GM23338 (cell line): ENCODE measurements around the gene MTX3. TPM values are rescaled to one million over a fixed set of nuclear protein-coding genes. Genes with fewer than 3 reads are reported as not detected.

Source experiments
- ATAC-seq: fragments of 200-7000 bp; cut with Tn5 transposase; 3 replicates; pipeline ENCODE4 v1.9.1; 2020
- DNase-seq: peaks from one replicate; pipeline ENCODE4 v3.0.0-alpha.2; 2015; ENCODE audit warnings: low spot score
- H2AFZ ChIP-seq: fragments of 200-600 bp; sonication (generic); 2 replicates; pipeline ENCODE4 v1.8.0; 2016; ENCODE audit warnings: antibody characterized with exemption, mild to moderate bottlenecking, moderate library complexity
- H3F3A ChIP-seq: fragments of 200-600 bp; sonication (generic); replicated peaks from 2 replicates; pipeline ENCODE4 v1.8.0; 2017; ENCODE audit warnings: antibody characterized with exemption, mixed run types, low read depth
- H3K27ac ChIP-seq: fragments of 200-600 bp; sonication (generic); 2 replicates; pipeline ENCODE4 v1.6.1; 2016; ENCODE audit warnings: low read depth
- H3K27me3 ChIP-seq: fragments of 200-600 bp; sonication (generic); 2 replicates; pipeline ENCODE4 v1.8.0; 2016; ENCODE audit warnings: mild to moderate bottlenecking, mixed run types, moderate library complexity; ENCODE audit not compliant: insufficient read depth
- H3K36me3 ChIP-seq: fragments of 200-600 bp; sonication (generic); 2 replicates; pipeline ENCODE4 v1.8.0; 2016; ENCODE audit warnings: mild to moderate bottlenecking; ENCODE audit not compliant: insufficient read depth
- H3K4me1 ChIP-seq: fragments of 200-600 bp; sonication (generic); 2 replicates; pipeline ENCODE4 v1.8.0; 2016; ENCODE audit warnings: mild to moderate bottlenecking, moderate library complexity; ENCODE audit not compliant: insufficient read depth
- H3K4me2 ChIP-seq: fragments of 200-600 bp; sonication (generic); 2 replicates; pipeline ENCODE4 v1.7.1; 2017; ENCODE audit warnings: mixed run types
- H3K4me3 ChIP-seq: fragments of 200-600 bp; sonication (generic); 2 replicates; pipeline ENCODE4 v1.6.1; 2016; ENCODE audit warnings: mixed run types
- H3K79me2 ChIP-seq: fragments of 200-600 bp; sonication (generic); replicated peaks from 2 replicates; pipeline ENCODE4 v1.8.0; 2017; ENCODE audit warnings: mild to moderate bottlenecking; ENCODE audit not compliant: insufficient read depth
- H3K9me2 ChIP-seq: fragments of 200-600 bp; sonication (generic); 2 replicates; pipeline ENCODE4 v1.8.0; 2017; ENCODE audit not compliant: insufficient read depth
- H4K20me1 ChIP-seq: fragments of 200-600 bp; sonication (generic); replicated peaks from 2 replicates; pipeline ENCODE4 v1.8.0; 2017; ENCODE audit warnings: mild to moderate bottlenecking; ENCODE audit not compliant: insufficient read depth
- H3K27ac Mint-ChIP-seq: 2 replicates; pipeline ENCODE4 v1.8.0; 2020; ENCODE audit warnings: inconsistent platforms, mild to moderate bottlenecking, moderate library complexity, mixed read lengths
- H3K27me3 Mint-ChIP-seq: 3 replicates; pipeline ENCODE4 v1.8.0; 2022; ENCODE audit warnings: low read depth, mild to moderate bottlenecking, moderate library complexity, mixed read lengths, inconsistent platforms; ENCODE audit not compliant: insufficient read depth, poor library complexity
- H3K36me3 Mint-ChIP-seq: 3 replicates; pipeline ENCODE4 v1.8.0; 2021; ENCODE audit warnings: low read depth, mild to moderate bottlenecking, inconsistent platforms, moderate library complexity, mixed read lengths
- H3K4me1 Mint-ChIP-seq: 3 replicates; pipeline ENCODE4 v1.8.0; 2020; ENCODE audit warnings: mild to moderate bottlenecking, inconsistent platforms, mixed read lengths
- H3K4me3 Mint-ChIP-seq: 3 replicates; pipeline ENCODE4 v1.8.0; 2021; ENCODE audit warnings: moderate library complexity, mild to moderate bottlenecking, inconsistent platforms, mixed read lengths
- H3K9me3 Mint-ChIP-seq: 3 replicates; pipeline ENCODE4 v1.8.0; 2020; ENCODE audit warnings: moderate library complexity, mild to moderate bottlenecking, inconsistent platforms, mixed read lengths
- CREB1 ChIP-seq: fragments of 250-450 bp; sonication (Bioruptor Pico); IDR thresholded peaks from 2 replicates; pipeline ENCODE4 v1.5.0; 2020; ENCODE audit warnings: low read depth, mild to moderate bottlenecking, moderate library complexity
- CTCF ChIP-seq, 2 experiments: fragments of 200-600 bp in 1 of 2; sonication (generic) in 1 of 2; conservative IDR thresholded peaks; 2 replicates each; pipeline versions ENCODE4 v1.5.1 to v1.6.1; 2016 to 2017; ENCODE audit warnings: antibody characterized with exemption in 2 of 2, low read depth in 2 of 2, mild to moderate bottlenecking in 2 of 2, moderate library complexity in 1 of 2
- ETS1 ChIP-seq: IDR thresholded peaks from 2 replicates; pipeline ENCODE4 v1.6.1; 2016; ENCODE audit warnings: antibody characterized with exemption
- EZH2 ChIP-seq: fragments of 200-600 bp; sonication (generic); IDR thresholded peaks from one replicate; pipeline ENCODE4 v1.8.0; 2017; ENCODE audit warnings: antibody characterized with exemption, mild to moderate bottlenecking, low read depth; ENCODE audit not compliant: unreplicated experiment
- EZH2phosphoT487 ChIP-seq: fragments of 200-600 bp; sonication (generic); IDR thresholded peaks from one replicate; pipeline ENCODE4 v1.8.1; 2018; ENCODE audit warnings: antibody characterized with exemption; ENCODE audit not compliant: unreplicated experiment
- JUNB ChIP-seq: IDR thresholded peaks from one replicate; pipeline ENCODE4 v1.6.1; 2016; ENCODE audit warnings: antibody characterized with exemption; ENCODE audit not compliant: unreplicated experiment
- NANOG ChIP-seq: IDR thresholded peaks from 2 replicates; pipeline ENCODE4 v1.6.1; 2016; ENCODE audit warnings: antibody characterized with exemption, borderline replicate concordance
- POLR2AphosphoS5 ChIP-seq: IDR thresholded peaks from 2 replicates; pipeline ENCODE4 v1.6.1; 2016; ENCODE audit warnings: antibody characterized with exemption, low read depth
- REST ChIP-seq: IDR thresholded peaks from one replicate; pipeline ENCODE4 v1.6.1; 2018; ENCODE audit warnings: antibody characterized with exemption; ENCODE audit not compliant: unreplicated experiment
- STAT1 ChIP-seq: IDR thresholded peaks from one replicate; pipeline ENCODE4 v1.6.1; 2016; ENCODE audit warnings: antibody characterized with exemption; ENCODE audit not compliant: unreplicated experiment
- ZNF114 ChIP-seq: fragments of 250-450 bp; sonication (Bioruptor Pico); IDR thresholded peaks from 2 replicates; pipeline ENCODE4 v1.5.0; 2020; ENCODE audit warnings: mild to moderate bottlenecking, moderate library complexity
- ZNF331 ChIP-seq: fragments of 250-450 bp; sonication (Bioruptor Pico); IDR thresholded peaks from 2 replicates; pipeline ENCODE4 v1.5.0; 2020; ENCODE audit warnings: low read depth, mild to moderate bottlenecking, moderate library complexity
- ZNF462 ChIP-seq: fragments of 250-450 bp; sonication (Bioruptor Pico); IDR thresholded peaks from 2 replicates; pipeline ENCODE4 v1.5.0; 2020; ENCODE audit warnings: mild to moderate bottlenecking, moderate library complexity
- polyA plus RNA-seq: library from polyadenylated mRNA; unstranded; fragments of >200 nt; fragmentation: Nextera tagmentation; extraction: Ambion mirVana; gene quantifications from 2 replicates; pipeline ENCODE4 v1.2.1, GENCODE V29; 2016
- total RNA-seq: library from RNA; depleted of rRNA; stranded (reverse); fragments of >200 nt; shearing (Covaris generic); gene quantifications from 2 replicates; pipeline ENCODE4 v1.2.3, GENCODE V29; 2014

MTX3 gene
- total and polyA plus RNA-seq, 2 experiments from 2014 or later: 11.3 to 33.8 TPM

GRCh38 chr5:79931409-79931808, 59.7 kb downstream of the MTX3 start (continued):
- TF ChIP-seq STAT1 (no peak), ZNF114 (CRISPR knock-in tag) (no peak), POLR2AphosphoS5 (no peak)

GRCh38 chr5:79929095-79929494, 62.0 kb downstream of the MTX3 start:
- Mint-ChIP-seq H3K27me3 (no peaks in the 10 kb centered on the region), H3K36me3 (no peaks in the 10 kb centered on the region), H3K4me3 (no peak overlapping the region), H3K4me1 (peaks cover 10% of the 10 kb centered on the region; the same call in 2 of the 3 replicates), H3K9me3 (no peaks in the 10 kb centered on the region), H3K27ac (no peak overlapping the region)
- no peaks in the 10 kb centered on the region for H3F3A ChIP-seq
- DNase-seq (no peak), ATAC-seq (no peak)
- H3K4me3 ChIP-seq: no peak overlapping the region
- H4K20me1 ChIP-seq: no peaks in the 10 kb centered on the region
- H3K9me2 ChIP-seq: no peaks in the 10 kb centered on the region
- H2AFZ ChIP-seq: no peak overlapping the region
- TF ChIP-seq ZNF331 (CRISPR knock-in tag): no peak
- TF ChIP-seq JUNB: no peak
- no peak for TF ChIP-seq NANOG
- TF ChIP-seq CREB1 (CRISPR knock-in tag): no peak
- TF ChIP-seq STAT1: no peak
- TF ChIP-seq ZNF462 (CRISPR knock-in tag): no peak
- no peak for TF ChIP-seq EZH2
- no peak for TF ChIP-seq EZH2phosphoT487
- no peak for TF ChIP-seq CTCF (conservative IDR thresholded peaks at IDR 0.05; ENCODE audit: low read depth in 2 of 2)
- no peak for TF ChIP-seq REST
- no peak for TF ChIP-seq ZNF114 (CRISPR knock-in tag)
- TF ChIP-seq ETS1: no peak
- TF ChIP-seq POLR2AphosphoS5: no peak
- H3K79me2 ChIP-seq: no peaks in the 10 kb centered on the region
- H3K4me2 ChIP-seq: no peak overlapping the region
- no peaks in the 10 kb centered on the region for H3K36me3 ChIP-seq
- no peaks in the 10 kb centered on the region for H3K4me1 ChIP-seq
- H3K27ac ChIP-seq: no peak overlapping the region
- no peaks in the 10 kb centered on the region for H3K27me3 ChIP-seq
